GM10847 (cell line): ENCODE data around the gene DMAP1.

Experiments used
- POLR2A ChIP-seq: IDR thresholded peaks from 2 replicates; pipeline ENCODE4 v1.6.1; 2011; ENCODE audit not compliant: insufficient read length; ENCODE audit errors: extremely low read depth

The DMAP1 gene

DNA sequence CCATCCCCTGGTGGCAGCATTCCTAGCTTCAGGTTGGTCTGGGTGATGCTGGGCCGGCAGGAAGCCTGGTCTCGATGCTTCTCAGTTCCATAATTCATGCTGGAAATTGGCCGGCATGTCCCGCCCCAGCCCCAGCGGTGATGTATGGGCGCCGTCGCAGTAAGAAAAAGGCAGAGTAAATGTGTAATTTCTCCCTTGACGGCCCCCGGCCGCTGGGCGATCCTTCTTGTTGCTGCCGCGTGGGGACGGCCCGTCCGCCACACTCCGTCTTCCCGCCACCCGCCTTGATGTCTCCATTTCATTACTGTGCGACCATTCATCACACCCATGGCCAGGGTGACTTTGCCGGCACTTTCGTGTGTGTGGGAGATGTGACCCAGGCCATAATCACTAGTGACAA lies 8.5 kb downstream of the DMAP1 start:
- TF ChIP-seq POLR2A, result no peak

DNA sequence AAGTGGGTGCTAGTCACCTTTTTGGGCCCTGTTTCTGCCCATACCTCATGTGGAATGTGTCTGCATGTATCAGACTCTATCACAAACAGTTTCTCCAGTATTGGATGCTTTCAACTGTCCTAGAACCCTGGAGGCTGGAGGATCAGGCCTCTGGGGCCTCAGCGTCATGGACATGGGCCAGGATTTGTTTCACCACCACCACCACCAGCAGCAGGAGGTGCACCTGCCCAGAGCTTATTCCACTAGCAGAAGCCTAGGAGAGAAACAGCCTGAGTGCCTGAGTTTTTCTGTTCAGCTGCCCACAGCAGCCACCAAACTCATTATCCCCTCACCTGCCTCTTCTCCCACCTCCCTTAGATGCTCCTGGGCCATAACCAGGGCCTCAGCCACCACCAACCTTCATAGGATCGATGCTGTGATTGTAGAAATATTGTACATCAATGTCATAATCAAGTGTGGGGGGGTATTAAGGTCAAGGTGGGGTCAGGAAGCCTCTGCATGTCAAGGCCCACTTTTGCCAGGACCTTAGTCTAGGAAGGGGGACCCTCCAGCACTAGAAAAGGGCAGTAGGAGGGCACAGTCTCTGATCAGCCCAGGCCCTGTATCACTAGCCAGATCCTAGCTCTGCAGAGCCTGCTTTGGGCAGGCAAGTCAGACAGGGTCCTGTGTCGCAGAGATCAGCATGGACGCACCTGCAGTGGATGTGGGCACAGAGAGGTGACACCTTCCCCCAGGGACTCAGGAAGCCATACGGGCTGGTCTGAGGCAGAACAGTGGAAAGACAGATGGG lies 9.3 kb downstream of the DMAP1 start:
- no peak for TF ChIP-seq POLR2A

DNA sequence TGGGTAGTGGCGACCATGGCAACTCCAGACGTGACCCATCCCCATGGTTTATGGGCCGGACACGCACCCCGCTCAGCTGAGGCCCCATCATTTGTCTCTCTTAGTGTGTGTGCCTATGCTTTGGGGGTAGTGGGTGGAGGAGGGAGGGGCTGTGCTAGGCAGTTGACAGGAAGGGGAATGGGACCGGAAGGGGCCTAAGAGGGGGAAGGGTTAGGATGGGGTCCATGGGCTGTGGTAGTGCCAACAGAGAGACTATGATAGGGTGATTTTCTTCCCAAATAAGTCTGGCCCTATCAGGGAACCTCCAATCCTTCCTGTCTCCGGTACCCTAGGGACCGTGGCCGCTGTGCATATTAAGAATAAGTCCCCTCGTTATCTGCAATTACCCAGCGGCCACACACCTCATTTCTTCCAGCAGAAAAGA lies 9.9 kb downstream of the DMAP1 start:
- no peak for TF ChIP-seq POLR2A

DNA sequence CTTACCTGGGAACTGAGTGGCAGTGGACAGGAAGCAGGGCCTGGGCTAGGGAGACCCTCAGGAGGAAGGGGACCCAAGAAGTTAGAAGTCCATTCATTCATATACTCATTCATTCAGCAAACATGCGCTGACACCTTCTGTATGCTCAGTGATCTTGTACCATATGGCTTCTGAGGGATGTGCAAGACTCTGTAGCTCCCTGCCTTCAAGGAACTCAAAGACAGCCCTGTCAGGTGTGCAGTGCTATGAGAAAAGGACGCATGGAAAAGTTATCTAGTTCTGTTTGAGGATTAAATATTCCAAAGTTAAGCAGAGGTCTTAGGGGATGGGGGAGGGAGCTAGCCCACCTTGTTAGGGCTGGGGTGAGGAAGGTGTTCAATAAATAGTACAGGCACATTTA lies 12.5 kb downstream of the DMAP1 start:
- TF ChIP-seq POLR2A, result no peak

DNA sequence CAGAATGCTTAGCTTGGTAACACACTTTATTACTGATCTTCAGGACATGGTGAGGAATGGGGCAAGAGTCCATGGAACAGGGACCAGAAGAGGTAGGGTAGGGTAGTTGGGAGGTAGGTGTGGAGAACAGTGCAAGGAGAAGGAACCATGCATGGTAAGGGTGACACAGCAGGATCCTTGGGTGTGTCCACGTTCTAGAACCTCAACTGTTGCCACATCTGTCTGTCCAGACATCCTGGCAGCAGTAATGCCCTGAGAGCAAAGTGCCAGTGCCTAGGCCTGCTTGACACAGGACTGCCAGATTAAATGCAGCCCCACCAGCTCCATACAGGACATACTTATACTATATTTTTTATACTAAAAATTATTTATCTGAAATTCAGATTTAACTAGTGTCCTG lies 13.9 kb downstream of the DMAP1 start:
- TF ChIP-seq POLR2A, result no peak

DNA sequence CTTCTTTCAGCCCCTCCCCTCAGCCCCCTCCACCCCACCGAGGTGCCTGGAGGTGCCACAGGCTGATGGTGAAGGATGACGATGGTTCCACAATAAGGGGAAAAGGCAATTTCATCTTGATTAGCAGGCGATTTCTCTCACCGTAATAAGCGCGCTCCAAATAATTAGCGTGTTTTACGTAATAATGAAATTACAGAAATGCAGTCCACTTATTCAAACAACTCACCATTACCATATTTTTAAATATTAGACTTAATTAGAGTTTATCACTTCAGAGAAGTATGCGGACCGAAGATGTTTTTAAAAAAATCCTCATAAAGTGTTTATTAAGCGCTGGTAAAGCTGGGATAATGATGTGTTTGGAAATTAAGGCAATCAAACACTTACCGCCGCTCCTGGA lies 14.9 kb downstream of the DMAP1 start:
- no peak for TF ChIP-seq POLR2A

DNA sequence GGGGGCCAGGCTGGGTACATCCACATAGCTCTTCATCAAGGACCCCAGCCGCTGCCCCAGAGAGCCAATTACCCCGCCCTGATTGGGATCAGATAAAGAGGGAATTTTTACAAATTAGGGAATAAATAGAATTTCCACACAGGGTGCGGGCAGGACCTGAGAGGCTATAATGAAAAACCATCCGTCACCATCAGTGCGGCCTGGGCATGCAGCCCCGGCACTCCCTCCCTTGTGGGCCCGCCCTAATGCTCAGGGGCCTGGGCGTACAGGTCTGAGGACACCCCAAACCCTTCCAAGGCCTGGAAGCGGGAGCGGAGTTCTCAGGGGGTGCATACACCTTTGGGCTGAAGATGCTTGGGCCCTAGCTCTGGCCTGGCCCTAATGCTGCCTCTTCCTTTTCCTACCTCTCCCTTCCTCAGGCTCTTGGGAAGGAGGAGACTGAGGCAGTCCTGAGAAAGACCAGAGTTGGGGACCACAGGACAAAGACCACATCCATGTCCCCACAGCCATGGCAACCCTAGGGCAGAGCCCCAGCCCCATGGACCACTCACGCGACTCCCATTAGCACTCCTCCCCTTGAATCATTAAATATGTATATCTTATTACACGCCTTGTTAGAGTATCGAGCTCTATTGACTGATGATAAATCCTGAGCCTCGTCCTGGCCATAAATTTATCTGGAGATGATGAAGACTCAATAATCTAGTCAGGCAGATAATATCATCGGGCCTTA lies 16.3 kb downstream of the DMAP1 start:
- TF ChIP-seq POLR2A, result no peak

DNA sequence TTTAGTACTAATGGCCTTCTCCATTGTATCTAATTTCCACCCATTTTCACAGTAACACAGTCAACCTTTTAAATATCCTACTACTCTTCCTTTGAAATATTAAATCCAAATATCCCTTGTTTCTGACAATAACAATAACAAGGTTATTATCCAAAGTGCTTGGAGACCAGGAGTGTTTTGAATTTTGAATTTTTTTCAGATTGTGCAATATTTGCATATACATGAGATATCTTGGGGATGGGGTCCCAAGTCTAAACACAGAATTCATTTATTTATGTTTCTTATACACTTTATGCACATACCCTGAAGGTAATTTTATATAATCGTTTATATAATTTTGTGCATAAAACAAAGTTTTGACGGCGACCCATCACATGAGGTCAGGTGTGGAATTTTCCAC lies 17.5 kb downstream of the DMAP1 start:
- TF ChIP-seq POLR2A, result no peak

DNA sequence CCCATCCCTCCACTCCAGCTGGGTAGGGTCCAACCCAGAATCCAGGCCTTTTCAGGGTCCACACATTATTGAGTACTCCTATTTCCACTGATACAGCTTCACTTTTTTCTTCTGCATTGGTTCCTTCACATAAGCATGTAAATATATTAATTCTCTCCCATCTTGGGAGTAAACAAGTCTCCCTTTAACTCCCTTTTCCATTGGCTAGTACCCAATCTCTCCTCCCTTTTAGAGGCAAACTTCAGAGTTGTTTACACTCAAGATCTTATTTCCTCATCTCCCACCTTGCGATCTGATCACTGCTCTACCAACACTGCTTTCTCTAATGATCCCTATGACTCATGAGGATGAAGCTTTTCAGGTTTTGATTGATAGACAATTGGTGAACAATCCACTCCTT lies 20.3 kb downstream of the DMAP1 start:
- TF ChIP-seq POLR2A, result no peak

DNA sequence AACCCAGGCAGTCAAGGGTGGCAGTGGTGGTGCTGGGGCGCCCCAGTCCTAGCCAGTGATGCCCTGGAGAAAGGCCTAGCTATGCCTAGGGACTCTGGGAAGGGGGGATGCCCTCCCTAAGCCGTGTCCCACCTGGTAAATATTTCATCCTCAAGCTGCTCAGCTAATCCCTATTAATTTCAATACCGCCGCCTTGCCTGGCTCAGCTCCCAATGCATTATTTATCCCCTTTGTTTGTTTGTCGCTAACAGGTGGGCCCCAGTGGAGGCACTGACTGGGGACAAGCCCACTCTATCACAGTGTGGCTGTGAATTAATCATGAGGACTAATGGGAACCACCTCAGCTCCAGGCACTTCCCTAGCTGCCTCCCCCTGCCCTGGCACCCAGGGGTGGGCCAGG lies 22.5 kb downstream of the DMAP1 start:
- TF ChIP-seq POLR2A, result no peak

DNA sequence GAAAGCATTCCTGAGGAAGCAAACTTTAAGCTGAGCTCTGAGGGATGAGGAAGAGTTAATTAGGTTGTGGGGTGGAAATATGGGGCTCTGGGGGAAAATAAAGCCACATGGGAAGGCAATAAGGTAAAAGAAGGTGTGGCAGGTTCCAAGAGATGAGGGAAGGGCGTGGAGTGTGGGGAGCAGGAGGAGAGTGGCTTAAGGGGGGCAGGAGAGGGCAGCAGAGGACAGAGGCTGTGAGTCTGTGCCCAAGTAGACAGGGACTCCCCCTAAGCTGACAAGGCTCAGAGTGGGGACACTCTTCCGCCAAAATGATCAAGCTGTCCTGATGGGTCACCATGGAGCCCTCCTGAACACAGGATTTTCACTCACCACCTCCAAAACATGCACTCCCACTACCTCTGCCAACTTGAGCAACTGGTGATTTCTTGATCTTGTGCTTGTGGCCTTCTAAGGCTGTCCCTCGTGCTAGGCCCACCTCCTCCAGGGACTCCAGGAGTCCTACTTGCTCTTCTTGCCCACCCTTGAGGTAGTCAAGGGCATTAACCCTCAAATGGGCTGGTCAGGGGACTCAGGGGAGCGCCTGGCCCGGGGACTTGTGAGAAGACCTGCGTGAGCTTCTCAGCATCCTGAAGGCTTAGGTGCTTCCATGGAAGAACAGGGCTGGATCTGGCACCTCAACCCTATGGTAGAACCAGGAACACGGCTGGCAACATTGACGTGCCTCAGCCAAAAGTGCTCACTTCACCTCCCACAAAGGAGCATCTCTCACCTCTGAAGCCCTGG lies 23.4 kb downstream of the DMAP1 start:
- TF ChIP-seq POLR2A, result no peak

DNA sequence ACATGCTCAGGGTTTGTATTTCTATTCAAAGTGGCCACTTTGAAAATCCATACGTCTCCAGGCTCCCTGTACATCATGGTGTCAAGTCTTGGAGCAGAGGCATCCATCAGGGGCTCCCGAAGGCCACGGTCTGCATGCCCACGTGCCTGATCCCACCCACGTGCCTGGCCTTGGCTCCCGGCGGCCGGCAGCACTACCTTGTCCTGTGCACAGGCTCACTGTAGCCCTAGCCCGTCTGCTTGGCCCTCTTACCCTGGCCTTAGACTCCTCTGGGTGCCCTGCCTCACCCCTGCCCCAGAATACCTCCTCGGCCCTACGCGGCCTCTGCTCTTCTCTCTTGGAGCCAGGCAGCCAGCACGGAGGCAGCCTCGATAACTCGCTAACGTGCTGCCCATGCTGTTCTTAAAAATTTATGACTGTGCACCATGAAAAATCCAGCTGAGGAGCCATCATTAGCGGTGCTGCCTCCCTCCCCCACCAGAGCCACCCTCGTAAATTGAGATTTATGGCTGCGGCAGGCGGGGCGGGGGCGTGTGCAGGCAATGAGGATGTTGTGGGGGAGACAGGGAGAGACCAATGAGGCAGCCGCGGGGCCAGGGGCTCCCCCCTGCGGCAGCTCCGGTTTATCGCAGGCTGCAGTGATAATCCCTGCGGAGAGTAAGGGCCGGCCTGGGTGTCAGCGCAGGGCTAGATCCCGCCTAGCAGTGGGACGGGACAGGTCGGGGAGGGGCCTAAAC lies 24.6 kb downstream of the DMAP1 start:
- no peak for TF ChIP-seq POLR2A

DNA sequence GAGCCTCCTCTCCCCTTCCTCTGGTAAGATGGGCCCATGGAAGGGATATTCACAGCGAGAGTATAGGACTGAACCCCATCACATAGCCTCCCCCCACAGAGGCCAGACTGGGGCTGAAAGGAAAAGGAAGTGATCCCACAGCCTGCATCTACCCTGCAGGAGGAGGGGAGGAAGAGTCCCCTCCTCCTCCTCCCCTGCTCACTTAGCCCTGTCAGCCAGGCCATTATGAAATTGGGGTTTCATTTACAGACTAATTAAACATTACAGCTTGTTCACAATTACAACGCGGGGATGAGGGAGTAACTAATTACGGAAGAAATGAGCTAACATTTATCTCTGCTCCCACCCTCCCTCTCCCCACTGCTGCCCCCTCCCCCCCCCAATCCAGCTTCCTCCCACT lies 25.4 kb downstream of the DMAP1 start:
- no peak for TF ChIP-seq POLR2A

DNA sequence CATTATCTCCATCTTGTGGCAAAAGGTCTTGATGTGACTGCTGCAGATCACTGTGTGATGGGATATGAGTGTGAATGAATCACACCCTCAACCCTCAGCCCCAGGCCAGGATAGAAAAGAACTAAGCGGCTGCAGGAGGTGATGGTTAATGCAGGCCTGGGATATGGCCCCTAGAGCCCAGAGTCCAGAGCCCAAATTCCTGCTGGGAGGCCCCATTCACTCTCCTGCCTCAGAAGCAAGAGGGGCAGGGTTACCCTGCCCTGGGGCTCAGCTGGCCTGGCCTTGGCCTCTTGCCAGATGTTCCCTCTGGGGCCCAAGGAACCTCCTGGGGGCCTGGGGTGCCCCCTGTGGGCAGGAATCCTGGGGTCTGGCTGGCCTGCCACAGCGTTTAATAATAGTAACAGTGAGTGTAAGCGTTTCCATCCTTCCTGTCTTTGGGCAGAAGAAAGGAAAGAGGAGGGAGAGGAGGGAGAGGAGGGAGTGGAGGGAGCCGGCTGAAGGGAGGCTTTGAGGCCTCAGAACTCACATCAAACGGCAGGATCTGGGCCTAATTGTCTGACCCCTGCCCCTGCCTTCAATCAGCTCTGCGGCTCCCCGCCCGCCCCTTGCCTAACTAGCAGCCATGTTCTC lies 26.2 kb downstream of the DMAP1 start:
- no peak for TF ChIP-seq POLR2A

DNA sequence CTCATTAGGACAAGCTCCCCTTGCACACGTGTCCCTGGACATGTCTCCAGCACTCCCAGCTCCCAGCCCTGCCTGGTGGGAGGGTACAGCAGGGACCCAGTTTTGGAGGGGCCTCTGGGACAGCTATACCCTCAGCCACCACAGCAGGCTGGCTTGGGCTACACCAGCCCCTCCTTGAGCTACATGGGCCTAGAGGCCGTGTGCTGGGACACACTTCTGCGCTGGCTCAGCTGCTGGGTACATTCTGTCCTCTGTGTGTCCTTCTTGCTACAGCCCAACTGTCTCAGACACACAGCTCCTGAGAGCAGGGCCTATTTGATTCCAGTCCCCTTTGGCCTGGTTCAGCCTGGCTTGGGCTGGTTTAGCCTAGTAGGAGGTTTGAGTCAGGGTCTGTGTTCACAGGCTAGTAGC lies 26.7 kb downstream of the DMAP1 start:
- no peak for TF ChIP-seq POLR2A
